ENCODE measurements around the gene GTPBP4.

The GTPBP4 gene

GRCh38 chr10:969473-970150 is 18.6 kb upstream of the GTPBP4 start:
- peaks cover 3% of the 10 kb centered on the region for H3K27me3 ChIP-seq (ENCODE audit: control insufficient read depth, insufficient read depth, low read length)
- no peak overlapping the region for H3K9ac ChIP-seq (ENCODE audit: low read length)
- H3K4me3 ChIP-seq (ENCODE audit: low read length), result no peak overlapping the region
- peaks cover 48% of the 10 kb centered on the region for H3K4me1 ChIP-seq (ENCODE audit: control insufficient read depth, insufficient read depth, low read length)
- H3K9me3 ChIP-seq (ENCODE audit: control insufficient read depth, low read length), result no peaks in the 10 kb centered on the region
- H3K36me3 ChIP-seq (ENCODE audit: control insufficient read depth, insufficient read depth, low read length), result no peaks in the 10 kb centered on the region

- no peak overlapping the region for H3K4me3 ChIP-seq (ENCODE audit: low read length)
- no peaks in the 10 kb centered on the region for H3K9me3 ChIP-seq (ENCODE audit: control insufficient read depth, low read length)
- peaks cover 3% of the 10 kb centered on the region for H3K27me3 ChIP-seq (ENCODE audit: control insufficient read depth, insufficient read depth, low read length)
- peaks cover 57% of the 10 kb centered on the region for H3K4me1 ChIP-seq (ENCODE audit: control insufficient read depth, insufficient read depth, low read length)
- no peaks in the 10 kb centered on the region for H3K36me3 ChIP-seq (ENCODE audit: control insufficient read depth, insufficient read depth, low read length)
- peak overlapping the region; percentile 24 for H3K9ac ChIP-seq (ENCODE audit: low read length)
These were observed 17.7 kb upstream of the GTPBP4 start for GRCh38 chr10:970311-971149.

GRCh38 chr10:971150-971542 is 17.1 kb upstream of the GTPBP4 start:
- Histone ChIP-seq H3K27me3 (ENCODE audit: control insufficient read depth, insufficient read depth, low read length) (peaks cover 3% of the 10 kb centered on the region), H3K9me3 (ENCODE audit: control insufficient read depth, low read length) (no peaks in the 10 kb centered on the region), H3K4me1 (ENCODE audit: control insufficient read depth, insufficient read depth, low read length) (peaks cover 57% of the 10 kb centered on the region), H3K36me3 (ENCODE audit: control insufficient read depth, insufficient read depth, low read length) (no peaks in the 10 kb centered on the region), H3K9ac (ENCODE audit: low read length) (peak overlapping the region; percentile 24), H3K4me3 (ENCODE audit: low read length) (no peak overlapping the region)

GRCh38 chr10:971613-972012 is 16.6 kb upstream of the GTPBP4 start:
- H3K4me3 ChIP-seq (ENCODE audit: low read length), result no peak overlapping the region

GRCh38 chr10:972763-973162 is 15.5 kb upstream of the GTPBP4 start:
- Histone ChIP-seq H3K27me3 (ENCODE audit: control insufficient read depth, insufficient read depth, low read length) (no peaks in the 10 kb centered on the region), H3K9ac (ENCODE audit: low read length) (no peak overlapping the region), H3K4me1 (ENCODE audit: control insufficient read depth, insufficient read depth, low read length) (peaks cover 57% of the 10 kb centered on the region), H3K4me3 (ENCODE audit: low read length) (no peak overlapping the region), H3K36me3 (ENCODE audit: control insufficient read depth, insufficient read depth, low read length) (no peaks in the 10 kb centered on the region), H3K9me3 (ENCODE audit: control insufficient read depth, low read length) (no peaks in the 10 kb centered on the region)

More at GRCh38 chr10:971613-972012, 16.6 kb upstream of the GTPBP4 start:
- Histone ChIP-seq H3K9me3 (ENCODE audit: control insufficient read depth, low read length) (no peaks in the 10 kb centered on the region), H3K9ac (ENCODE audit: low read length) (peak overlapping the region; percentile 24), H3K4me1 (ENCODE audit: control insufficient read depth, insufficient read depth, low read length) (peaks cover 57% of the 10 kb centered on the region), H3K27me3 (ENCODE audit: control insufficient read depth, insufficient read depth, low read length) (peaks cover 2% of the 10 kb centered on the region), H3K36me3 (ENCODE audit: control insufficient read depth, insufficient read depth, low read length) (no peaks in the 10 kb centered on the region)

GRCh38 chr10:974038-974784 is 14.0 kb upstream of the GTPBP4 start:
- Histone ChIP-seq H3K9ac (ENCODE audit: low read length) (peak overlapping the region; percentile 65), H3K4me1 (ENCODE audit: control insufficient read depth, insufficient read depth, low read length) (peaks cover 57% of the 10 kb centered on the region), H3K36me3 (ENCODE audit: control insufficient read depth, insufficient read depth, low read length) (no peaks in the 10 kb centered on the region), H3K4me3 (ENCODE audit: low read length) (no peak overlapping the region), H3K27me3 (ENCODE audit: control insufficient read depth, insufficient read depth, low read length) (no peaks in the 10 kb centered on the region), H3K9me3 (ENCODE audit: control insufficient read depth, low read length) (no peaks in the 10 kb centered on the region)

- H3K27me3 ChIP-seq (ENCODE audit: control insufficient read depth, insufficient read depth, low read length), result no peaks in the 10 kb centered on the region
- no peak overlapping the region for H3K4me3 ChIP-seq (ENCODE audit: low read length)
- H3K4me1 ChIP-seq (ENCODE audit: control insufficient read depth, insufficient read depth, low read length), result peaks cover 56% of the 10 kb centered on the region
- H3K36me3 ChIP-seq (ENCODE audit: control insufficient read depth, insufficient read depth, low read length), result no peaks in the 10 kb centered on the region
- H3K9me3 ChIP-seq (ENCODE audit: control insufficient read depth, low read length), result no peaks in the 10 kb centered on the region
- peak overlapping the region; percentile 65 for H3K9ac ChIP-seq (ENCODE audit: low read length)
These were observed 13.5 kb upstream of the GTPBP4 start for GRCh38 chr10:974785-975074.

GRCh38 chr10:976316-976715 is 11.9 kb upstream of the GTPBP4 start:
- no peak overlapping the region for H3K4me3 ChIP-seq (ENCODE audit: low read length)
- no peaks in the 10 kb centered on the region for H3K9me3 ChIP-seq (ENCODE audit: control insufficient read depth, low read length)
- no peaks in the 10 kb centered on the region for H3K36me3 ChIP-seq (ENCODE audit: control insufficient read depth, insufficient read depth, low read length)
- no peaks in the 10 kb centered on the region for H3K27me3 ChIP-seq (ENCODE audit: control insufficient read depth, insufficient read depth, low read length)
- peaks cover 40% of the 10 kb centered on the region for H3K4me1 ChIP-seq (ENCODE audit: control insufficient read depth, insufficient read depth, low read length)
- no peak overlapping the region for H3K9ac ChIP-seq (ENCODE audit: low read length)

GRCh38 chr10:978826-979421 is 9.3 kb upstream of the GTPBP4 start:
- no peaks in the 10 kb centered on the region for H3K27me3 ChIP-seq (ENCODE audit: control insufficient read depth, insufficient read depth, low read length)
- H3K9me3 ChIP-seq (ENCODE audit: control insufficient read depth, low read length), result no peaks in the 10 kb centered on the region
- no peak overlapping the region for H3K9ac ChIP-seq (ENCODE audit: low read length)
- H3K36me3 ChIP-seq (ENCODE audit: control insufficient read depth, insufficient read depth, low read length), result no peaks in the 10 kb centered on the region
- H3K4me3 ChIP-seq (ENCODE audit: low read length), result no peak overlapping the region
- peaks cover 21% of the 10 kb centered on the region for H3K4me1 ChIP-seq (ENCODE audit: control insufficient read depth, insufficient read depth, low read length)

GRCh38 chr10:980468-981093 is 7.7 kb upstream of the GTPBP4 start:
- no peak overlapping the region for H3K9ac ChIP-seq (ENCODE audit: low read length)
- no peaks in the 10 kb centered on the region for H3K27me3 ChIP-seq (ENCODE audit: control insufficient read depth, insufficient read depth, low read length)
- H3K4me1 ChIP-seq (ENCODE audit: control insufficient read depth, insufficient read depth, low read length), result peaks cover 20% of the 10 kb centered on the region
- no peaks in the 10 kb centered on the region for H3K9me3 ChIP-seq (ENCODE audit: control insufficient read depth, low read length)
- no peak overlapping the region for H3K4me3 ChIP-seq (ENCODE audit: low read length)
- H3K36me3 ChIP-seq (ENCODE audit: control insufficient read depth, insufficient read depth, low read length), result no peaks in the 10 kb centered on the region

GRCh38 chr10:983401-983800 is 4.8 kb upstream of the GTPBP4 start:
- no peak overlapping the region for H3K9ac ChIP-seq (ENCODE audit: low read length)
- H3K27me3 ChIP-seq (ENCODE audit: control insufficient read depth, insufficient read depth, low read length), result no peaks in the 10 kb centered on the region
- H3K36me3 ChIP-seq (ENCODE audit: control insufficient read depth, insufficient read depth, low read length), result no peaks in the 10 kb centered on the region
- no peak overlapping the region for H3K4me3 ChIP-seq (ENCODE audit: low read length)
- H3K9me3 ChIP-seq (ENCODE audit: control insufficient read depth, low read length), result no peaks in the 10 kb centered on the region
- H3K4me1 ChIP-seq (ENCODE audit: control insufficient read depth, insufficient read depth, low read length), result peaks cover 40% of the 10 kb centered on the region

Measured in mucosa of stomach (tissue), 1 donor.